Neuronal stem cell (in vitro differentiated cells): Measurements from ENCODE around the gene TMEM256.

ENCODE experiments used
- DNase-seq: peaks from one replicate; pipeline ENCODE4 v3.0.0-alpha.2; 2013; ENCODE audit warnings: low spot score
- H2AFZ ChIP-seq: one replicate; pipeline ENCODE4 v1.6.1; 2013; ENCODE audit warnings: mild to moderate bottlenecking, low read length, inconsistent platforms
- H2AK5ac ChIP-seq: 2 replicates; pipeline ENCODE4 v1.6.1; 2013; ENCODE audit warnings: low read depth, mild to moderate bottlenecking, inconsistent platforms, low read length, moderate library complexity, mixed read lengths
- H2BK120ac ChIP-seq: 2 replicates; pipeline ENCODE4 v1.6.1; 2013; ENCODE audit warnings: low read depth, mild to moderate bottlenecking, inconsistent platforms, low read length, moderate library complexity, mixed read lengths
- H2BK12ac ChIP-seq: one replicate; pipeline ENCODE4 v1.6.1; 2013; ENCODE audit warnings: low read length, inconsistent platforms
- H2BK15ac ChIP-seq: 2 replicates; pipeline ENCODE4 v1.6.1; 2013; ENCODE audit warnings: mild to moderate bottlenecking, low read length, inconsistent platforms, mixed read lengths
- H2BK5ac ChIP-seq: one replicate; pipeline ENCODE4 v1.6.1; 2013; ENCODE audit warnings: inconsistent platforms, mild to moderate bottlenecking, low read length, moderate library complexity
- H3K14ac ChIP-seq: one replicate; pipeline ENCODE4 v1.6.1; 2013; ENCODE audit warnings: low read length, inconsistent platforms
- H3K18ac ChIP-seq: 2 replicates; pipeline ENCODE4 v1.6.1; 2013; ENCODE audit warnings: low read length, inconsistent platforms
- H3K23ac ChIP-seq: 2 replicates; pipeline ENCODE4 v1.6.1; 2013; ENCODE audit warnings: low read depth, mild to moderate bottlenecking, mixed read lengths, low read length, inconsistent platforms; ENCODE audit not compliant: poor library complexity
- H3K27ac ChIP-seq: replicated peaks from 3 replicates; pipeline ENCODE4 v1.5.1; 2013; ENCODE audit warnings: low read length, inconsistent platforms
- H3K27me3 ChIP-seq, 3 experiments: 2 replicates each; pipeline ENCODE4 v1.6.1; 2013; ENCODE audit warnings: low read length in 3 of 3, mild to moderate bottlenecking in 2 of 3, inconsistent platforms in 1 of 3, low read depth in 1 of 3, mixed read lengths in 1 of 3, moderate library complexity in 1 of 3; ENCODE audit not compliant: control insufficient read depth in 3 of 3, insufficient read depth in 3 of 3
- H3K36me3 ChIP-seq, 2 donors: replicated peaks in 1 of 2; 2 replicates each; pipeline ENCODE4 v1.6.1; 2013; ENCODE audit warnings: low read length in 2 of 2; ENCODE audit not compliant: control insufficient read depth in 2 of 2, insufficient read depth in 2 of 2
- H3K4ac ChIP-seq: 2 replicates; pipeline ENCODE4 v1.6.1; 2013; ENCODE audit warnings: inconsistent platforms, mild to moderate bottlenecking, low read length, moderate library complexity
- H3K4me1 ChIP-seq, 2 donors: 1 replicate in 1 of 2; 2 replicates in 1 of 2; pipeline ENCODE4 v1.6.1; 2013; ENCODE audit warnings: low read length in 2 of 2, low read depth in 1 of 2; ENCODE audit not compliant: control insufficient read depth in 2 of 2, insufficient read depth in 1 of 2
- H3K4me2 ChIP-seq: one replicate; pipeline ENCODE4 v1.6.1; 2013; ENCODE audit warnings: mild to moderate bottlenecking, low read length, inconsistent platforms; ENCODE audit not compliant: insufficient read depth, poor library complexity, severe bottlenecking
- H3K4me3 ChIP-seq, 2 donors: 2 replicates each; pipeline ENCODE4 v1.5.1; 2013; ENCODE audit warnings: low read length in 2 of 2, mild to moderate bottlenecking in 2 of 2, inconsistent platforms in 1 of 2, moderate library complexity in 1 of 2
- H3K79me1 ChIP-seq: one replicate; pipeline ENCODE4 v1.6.1; 2013; ENCODE audit warnings: low read depth, mild to moderate bottlenecking, inconsistent platforms, low read length, moderate library complexity
- H3K9ac ChIP-seq: one replicate; pipeline ENCODE4 v1.6.1; 2013; ENCODE audit warnings: mild to moderate bottlenecking, low read depth, low read length, inconsistent platforms; ENCODE audit not compliant: poor library complexity
- H3K9me3 ChIP-seq, 2 donors: replicated peaks in 1 of 2; 2 replicates each; pipeline versions ENCODE3 to v1.6.1; 2013; ENCODE audit warnings: low read length in 2 of 2, mild to moderate bottlenecking in 2 of 2, inconsistent platforms in 1 of 2, low read depth in 1 of 2, mixed read lengths in 1 of 2, moderate library complexity in 1 of 2; ENCODE audit not compliant: control insufficient read depth in 2 of 2, insufficient read depth in 1 of 2
- H4K8ac ChIP-seq: one replicate; pipeline ENCODE4 v1.6.1; 2013; ENCODE audit warnings: low read depth, mild to moderate bottlenecking, inconsistent platforms, low read length, moderate library complexity
- H4K91ac ChIP-seq: one replicate; pipeline ENCODE4 v1.6.1; 2013; ENCODE audit warnings: low read length, low read depth, mild to moderate bottlenecking, inconsistent platforms; ENCODE audit not compliant: poor library complexity
- WGBS, 2 donors: extraction: QIAGEN DNeasy Blood & Tissue Kit; methylation state at CpG; one replicate each; pipeline ENCODE4 v1.1.7; 2013; ENCODE audit warnings: missing lambda C conversion rate in 2 of 2, mixed read lengths in 1 of 2; ENCODE audit not compliant: insufficient read length in 2 of 2, insufficient replicate concordance in 1 of 2; ENCODE audit errors: extremely low coverage in 2 of 2; 5-methylcytosine and 5-hydroxymethylcytosine counted together

Gene TMEM256

DNA sequence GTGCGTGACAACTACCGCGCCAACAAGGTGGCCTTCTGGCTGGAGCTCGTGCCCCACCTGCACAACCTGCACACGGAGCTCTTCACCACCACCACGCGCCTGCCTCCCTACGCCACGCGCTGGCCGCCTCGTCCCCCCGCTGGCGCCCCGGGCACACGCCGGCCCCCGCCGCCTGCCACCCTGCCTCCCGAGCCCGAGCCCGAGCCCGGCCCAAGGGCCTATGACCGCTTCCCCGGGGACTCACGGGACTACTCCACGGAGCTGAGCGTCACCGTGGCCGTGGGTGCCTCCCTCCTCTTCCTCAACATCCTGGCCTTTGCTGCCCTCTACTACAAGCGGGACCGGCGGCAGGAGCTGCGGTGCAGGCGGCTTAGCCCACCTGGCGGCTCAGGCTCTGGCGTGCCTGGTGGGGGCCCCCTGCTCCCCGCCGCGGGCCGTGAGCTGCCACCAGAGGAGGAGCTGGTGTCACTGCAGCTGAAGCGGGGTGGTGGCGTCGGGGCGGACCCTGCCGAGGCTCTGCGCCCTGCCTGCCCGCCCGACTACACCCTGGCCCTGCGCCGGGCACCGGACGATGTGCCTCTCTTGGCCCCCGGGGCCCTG is 13.3 kb upstream of the TMEM256 start:
- peak overlapping the region; percentile 36 for H2BK12ac ChIP-seq
- H3K27ac ChIP-seq = no peak overlapping the region
- no peak overlapping the region for H3K4me3 ChIP-seq
- no peak overlapping the region for H3K14ac ChIP-seq
- no peak overlapping the region for H4K91ac ChIP-seq
- peak overlapping the region; percentile 40 for H3K9ac ChIP-seq
- H2BK15ac ChIP-seq = no peak overlapping the region
- H3K4ac ChIP-seq = no peak overlapping the region
- no peak overlapping the region for H2BK5ac ChIP-seq
- H3K36me3 ChIP-seq = peaks cover 30 to 65% of the 10 kb centered on the region in 2 donors
- H3K9me3 ChIP-seq = no peaks in the 10 kb centered on the region
- H2AK5ac ChIP-seq = no peak overlapping the region
- peaks cover 32 to 42% of the 10 kb centered on the region in 2 donors for H3K4me1 ChIP-seq
- no peak overlapping the region for H2AFZ ChIP-seq
- H2BK120ac ChIP-seq = no peak overlapping the region
- H3K4me2 ChIP-seq = no peak overlapping the region
- H3K23ac ChIP-seq = no peak overlapping the region
- no peak overlapping the region for H4K8ac ChIP-seq
- no peak for DNase-seq
- H3K27me3 ChIP-seq = no peaks in the 10 kb centered on the region
- H3K18ac ChIP-seq = no peak overlapping the region
- peaks cover 4% of the 10 kb centered on the region for H3K79me1 ChIP-seq
- no CpG with 5 or more reads among the region's 54 CpGs for WGBS, 2 donors

DNA sequence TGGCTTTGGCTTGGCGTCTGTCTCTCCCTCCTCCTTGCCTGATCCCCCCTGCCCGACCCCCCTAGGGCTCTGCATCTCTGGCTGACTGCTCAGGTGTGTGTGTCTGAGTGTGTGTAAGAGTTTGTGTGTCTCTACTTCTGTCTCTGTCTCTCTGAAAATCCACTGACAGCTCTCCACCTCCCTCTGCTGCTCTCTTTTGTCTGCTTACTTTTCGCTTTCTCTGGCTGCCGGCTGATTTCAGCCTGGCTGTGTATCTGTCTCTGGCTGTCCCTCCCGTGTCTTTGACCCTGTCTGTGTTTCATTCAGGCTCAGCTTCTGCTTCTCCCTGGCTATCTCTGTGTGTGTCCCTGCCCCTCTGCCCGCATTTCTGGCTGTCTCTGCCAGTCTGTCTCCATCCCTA is 12.4 kb upstream of the TMEM256 start:
- no peak overlapping the region for H2AK5ac ChIP-seq
- H3K4ac ChIP-seq = no peak overlapping the region
- H2BK120ac ChIP-seq = no peak overlapping the region
- H3K36me3 ChIP-seq = peaks cover 31 to 72% of the 10 kb centered on the region in 2 donors
- H4K8ac ChIP-seq = no peak overlapping the region
- no peak overlapping the region for H2BK12ac ChIP-seq
- no peak overlapping the region for H2BK15ac ChIP-seq
- no peak overlapping the region for H3K14ac ChIP-seq
- H3K4me1 ChIP-seq = peaks cover 32 to 39% of the 10 kb centered on the region in 2 donors
- WGBS, 2 donors = no CpG with 5 or more reads among the region's 6 CpGs
- no peak for DNase-seq
- no peak overlapping the region for H4K91ac ChIP-seq
- H3K79me1 ChIP-seq = peaks cover 4% of the 10 kb centered on the region
- no peaks in the 10 kb centered on the region for H3K9me3 ChIP-seq
- no peak overlapping the region for H3K18ac ChIP-seq
- no peak overlapping the region for H3K23ac ChIP-seq
- no peak overlapping the region for H3K4me2 ChIP-seq
- no peaks in the 10 kb centered on the region for H3K27me3 ChIP-seq
- H3K9ac ChIP-seq = no peak overlapping the region
- no peak overlapping the region for H3K4me3 ChIP-seq
- no peak overlapping the region for H3K27ac ChIP-seq
- H2AFZ ChIP-seq = no peak overlapping the region
- no peak overlapping the region for H2BK5ac ChIP-seq

DNA sequence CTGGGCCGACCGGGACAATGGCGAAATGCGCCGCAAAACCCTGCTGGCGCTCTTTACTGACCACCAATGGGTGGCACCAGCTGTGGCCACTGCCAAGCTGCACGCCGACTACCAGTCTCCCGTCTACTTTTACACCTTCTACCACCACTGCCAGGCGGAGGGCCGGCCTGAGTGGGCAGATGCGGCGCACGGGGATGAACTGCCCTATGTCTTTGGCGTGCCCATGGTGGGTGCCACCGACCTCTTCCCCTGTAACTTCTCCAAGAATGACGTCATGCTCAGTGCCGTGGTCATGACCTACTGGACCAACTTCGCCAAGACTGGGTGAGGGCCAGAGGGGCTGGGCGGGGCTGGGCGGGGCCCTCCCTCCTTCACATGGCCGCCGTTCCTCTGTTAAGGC is 11.9 kb upstream of the TMEM256 start:
- Histone ChIP-seq H3K4me3 (no peak overlapping the region), H3K9ac (no peak overlapping the region), H4K8ac (no peak overlapping the region), H3K4ac (no peak overlapping the region), H3K36me3 (peaks cover 35 to 77% of the 10 kb centered on the region in 2 donors), H3K4me1 (peaks cover 30 to 34% of the 10 kb centered on the region in 2 donors), H3K14ac (no peak overlapping the region), H3K4me2 (no peak overlapping the region), H2AK5ac (no peak overlapping the region), H3K27ac (no peak overlapping the region), H3K27me3 (no peaks in the 10 kb centered on the region), H3K23ac (peak overlapping the region; percentile 43), H2BK120ac (no peak overlapping the region), H3K79me1 (peaks cover 4% of the 10 kb centered on the region), H3K9me3 (no peaks in the 10 kb centered on the region), H2BK5ac (no peak overlapping the region), H2AFZ (no peak overlapping the region), H2BK15ac (no peak overlapping the region), H4K91ac (no peak overlapping the region), H2BK12ac (no peak overlapping the region), H3K18ac (no peak overlapping the region)
- WGBS, 2 donors = no CpG with 5 or more reads among the region's 23 CpGs
- DNase-seq = no peak

GRCh38 chr17:7414837-7415236 is 10.9 kb upstream of the TMEM256 start:
- Histone ChIP-seq H4K91ac (no peak overlapping the region), H3K23ac (no peak overlapping the region), H2BK5ac (peak overlapping the region; percentile 5), H2BK12ac (no peak overlapping the region), H3K4ac (no peak overlapping the region), H2AFZ (no peak overlapping the region), H3K18ac (no peak overlapping the region), H3K4me1 (peaks cover 21 to 26% of the 10 kb centered on the region in 2 donors), H3K9me3 (no peaks in the 10 kb centered on the region), H3K9ac (no peak overlapping the region), H3K4me2 (no peak overlapping the region), H3K4me3 (no peak overlapping the region), H2BK15ac (no peak overlapping the region), H3K36me3 (peaks cover 44 to 86% of the 10 kb centered on the region in 2 donors), H3K27ac (no peak overlapping the region), H3K27me3 (no peaks in the 10 kb centered on the region), H3K79me1 (peaks cover 7% of the 10 kb centered on the region), H2BK120ac (no peak overlapping the region), H3K14ac (no peak overlapping the region), H4K8ac (no peak overlapping the region), H2AK5ac (no peak overlapping the region)
- no CpG with 5 or more reads among the region's 14 CpGs for WGBS, 2 donors
- DNase-seq = no peak
